ENCODE results near the gene TP73.

TP73 gene

DNA sequence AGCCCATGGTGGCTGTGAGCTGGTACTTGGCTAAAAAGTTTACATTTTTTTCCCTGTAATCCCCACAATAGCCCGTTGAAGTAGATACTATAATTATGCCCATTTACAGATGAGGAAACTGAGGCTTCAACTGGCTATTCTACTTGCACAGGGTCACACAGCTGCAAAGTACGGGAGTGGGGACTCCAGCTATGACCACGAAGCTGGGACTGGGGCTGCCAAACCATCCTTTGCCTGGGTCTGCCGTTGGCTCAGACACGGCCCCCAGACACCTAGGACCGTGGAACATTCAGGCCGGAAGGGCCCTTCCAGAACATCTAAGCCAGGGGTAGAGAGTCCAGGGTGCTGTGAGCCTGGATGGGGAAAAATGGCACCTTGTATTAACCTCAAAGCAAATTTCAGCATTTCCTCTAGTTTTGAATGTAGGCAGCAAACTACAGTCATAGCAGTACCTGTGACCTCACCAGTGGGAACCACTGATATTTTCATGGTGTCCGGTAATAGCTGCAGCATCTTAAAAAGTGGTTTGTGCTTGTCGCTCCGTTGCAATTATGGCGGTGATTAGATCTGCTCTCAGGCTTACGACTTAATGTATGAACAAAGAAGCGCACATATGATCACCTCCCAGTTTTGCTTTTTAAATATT, 4.3 kb downstream of the TP73 start:
- DNase-seq, result no peak

DNA sequence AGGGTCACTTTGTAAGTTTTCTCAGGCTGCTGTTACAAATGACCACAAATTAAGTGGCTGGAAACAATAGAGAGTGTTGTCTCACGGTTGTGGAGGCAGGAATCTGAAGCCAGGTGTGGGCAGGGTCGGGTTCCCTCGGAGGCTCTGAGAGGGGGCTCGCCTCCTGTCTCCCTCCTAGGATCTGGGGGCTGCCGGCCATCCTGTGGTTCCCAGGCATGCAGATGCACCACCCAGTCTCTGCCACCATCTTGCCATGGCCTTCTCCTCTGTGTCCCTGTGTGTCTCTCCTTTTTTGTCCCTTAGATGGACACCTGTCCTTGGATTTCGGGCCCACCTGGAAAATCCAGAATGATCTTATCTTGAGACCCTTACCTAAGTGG, 4.8 kb downstream of the TP73 start:
- no peak for DNase-seq

GRCh38 chr1:3657578-3658230, 5.4 kb downstream of the TP73 start:
- no peak for DNase-seq

GRCh38 chr1:3658231-3658615, 5.9 kb downstream of the TP73 start:
- no peak for DNase-seq

DNA sequence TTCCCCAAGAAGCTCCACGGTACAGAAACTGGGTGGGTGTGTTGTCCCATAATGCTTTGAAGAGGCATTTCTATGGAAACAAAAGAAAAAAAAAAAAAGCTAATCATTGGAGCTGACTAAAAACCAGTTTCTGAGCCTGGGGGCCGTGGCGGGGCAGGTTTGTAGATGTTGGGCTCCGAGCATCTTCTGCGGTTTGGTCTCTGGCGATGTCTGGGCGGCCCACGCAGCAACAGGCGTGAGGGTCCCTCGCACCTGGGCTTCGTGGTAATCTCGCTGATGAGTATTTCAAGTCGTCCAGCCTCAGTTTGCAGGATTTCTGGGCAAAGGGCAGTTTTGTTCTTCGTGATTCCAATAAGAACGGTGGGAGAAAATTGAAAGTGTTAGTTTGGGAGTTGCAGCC, 6.8 kb downstream of the TP73 start:
- no peak for DNase-seq

- no peak for DNase-seq
Measured at GRCh38 chr1:3660704-3661103, 8.4 kb downstream of the TP73 start.

- no peak for DNase-seq
Measured at GRCh38 chr1:3661631-3662030, 9.3 kb downstream of the TP73 start.

- DNase-seq, result no peak
Measured at GRCh38 chr1:3662080-3662671, 9.9 kb downstream of the TP73 start.

DNA sequence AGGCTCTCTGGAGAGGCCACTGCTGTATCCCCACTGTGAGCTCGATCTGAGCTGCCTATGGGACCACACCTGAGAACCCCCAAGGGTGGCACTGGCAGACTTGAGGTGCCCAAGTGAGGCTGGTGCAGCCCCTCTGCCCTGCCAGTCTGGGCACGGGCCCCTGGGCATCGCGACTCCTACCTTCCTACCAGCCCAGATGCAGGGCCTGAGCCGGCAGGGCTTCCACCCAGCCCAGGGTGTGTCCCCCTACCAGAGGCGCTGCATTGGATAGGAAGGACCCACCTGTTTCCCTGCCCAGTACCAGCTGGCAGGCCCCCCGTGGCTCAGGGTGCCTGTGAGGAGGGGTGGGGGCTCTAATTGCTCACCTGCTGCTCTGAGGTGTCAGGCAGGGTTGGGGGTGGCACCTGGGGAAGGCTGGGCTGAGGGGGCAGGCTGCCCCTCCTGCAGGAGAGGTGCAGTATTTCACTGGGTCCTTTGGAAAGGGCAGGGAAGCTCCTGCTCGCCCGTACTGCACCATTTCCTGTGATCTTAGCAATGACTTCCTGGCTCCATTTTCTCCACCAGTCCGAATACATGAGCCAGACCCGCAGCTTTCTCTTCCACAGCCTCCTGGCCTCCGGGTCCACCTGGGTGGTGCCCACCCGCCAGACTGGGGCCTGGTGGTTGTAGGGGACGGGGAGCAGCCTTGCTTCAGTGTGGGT, 11.8 kb downstream of the TP73 start:
- DNase-seq, result no peak

DNA sequence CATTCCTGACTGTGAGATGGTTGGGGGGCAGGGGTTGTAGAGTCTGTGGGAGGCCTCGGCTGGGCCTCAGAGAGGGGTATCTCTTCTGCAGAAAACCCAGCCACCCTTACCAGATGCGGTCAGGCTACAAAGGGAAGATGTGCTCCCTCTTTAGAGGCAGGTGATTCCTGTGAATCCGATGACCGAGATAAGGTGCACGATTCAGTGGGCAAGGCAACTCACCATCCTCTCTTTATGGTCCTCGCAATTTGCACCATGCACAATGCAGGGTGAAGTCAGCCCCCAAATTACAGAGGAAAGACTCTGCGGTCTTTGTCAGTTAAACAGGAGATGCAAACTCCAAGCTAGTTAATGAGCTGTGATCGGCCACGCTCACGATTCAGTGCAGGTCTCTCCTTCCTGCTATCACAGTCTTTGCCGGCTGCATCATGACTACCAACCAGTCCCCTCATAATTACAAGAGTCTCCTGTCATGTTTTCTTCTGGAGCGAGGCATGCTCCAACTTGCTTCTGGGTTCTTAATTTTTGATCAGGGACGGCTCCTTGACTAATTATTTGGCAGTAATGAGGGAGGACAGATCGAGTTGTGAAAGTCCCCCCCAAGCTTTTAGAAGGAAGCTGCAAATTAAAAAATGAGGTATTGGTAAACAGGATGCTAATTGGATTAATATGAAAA, 12.5 kb downstream of the TP73 start:
- DNase-seq, result no peak

DNA sequence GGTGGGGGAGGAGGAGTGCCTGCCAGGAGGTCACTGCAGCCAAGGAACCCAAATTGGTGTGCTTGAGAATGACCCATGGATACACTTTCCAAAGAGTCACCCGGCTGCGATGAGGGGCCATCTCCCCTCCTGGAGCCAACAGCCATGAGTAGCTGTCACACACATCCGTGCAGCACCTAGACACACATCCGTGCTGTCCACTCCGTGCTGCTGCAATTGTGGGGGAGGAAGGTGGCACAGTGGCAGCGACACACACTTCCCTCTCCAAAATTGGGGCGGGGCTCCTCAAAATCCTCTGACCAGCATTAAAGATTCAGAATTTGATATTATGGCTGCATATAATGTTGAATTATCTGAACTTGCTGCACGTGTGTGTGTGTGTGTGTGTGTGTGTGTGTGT, 15.8 kb downstream of the TP73 start:
- no peak for DNase-seq

DNA sequence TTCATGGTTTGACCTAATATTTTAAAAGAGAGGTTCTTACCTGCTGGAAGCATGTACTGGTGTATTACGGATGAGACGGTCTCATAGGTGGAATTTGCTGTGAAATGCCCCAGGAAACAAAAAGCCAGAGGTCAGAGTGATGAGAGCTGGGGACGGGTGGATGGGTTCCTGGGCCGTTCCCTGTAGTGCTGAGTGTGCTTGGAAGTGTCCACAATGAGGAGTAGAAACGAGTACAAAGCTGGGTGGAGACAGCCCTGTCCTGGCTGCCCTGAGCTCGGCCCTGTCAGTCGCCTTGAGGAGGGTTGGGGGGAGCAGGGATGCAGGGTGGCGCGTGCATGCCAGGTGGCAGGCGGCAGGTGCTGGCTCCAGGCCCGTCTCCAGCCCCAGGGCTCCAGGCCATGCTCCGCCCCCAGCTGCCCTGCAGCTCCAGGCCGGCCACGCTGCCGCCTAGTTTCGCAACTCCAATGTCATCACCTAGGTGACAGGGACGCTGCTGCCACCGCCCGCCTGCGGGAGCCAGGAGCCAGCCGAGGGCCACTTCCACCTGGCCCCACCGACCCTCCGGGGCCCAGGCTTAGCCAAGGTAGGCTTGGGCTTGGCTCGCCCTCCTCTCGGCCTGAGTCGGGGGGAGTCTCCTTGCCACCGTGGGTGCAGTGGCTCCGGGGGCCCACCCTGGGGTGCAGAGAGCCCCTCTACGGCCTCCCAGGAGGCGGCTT, 16.4 kb downstream of the TP73 start:
- DNase-seq, result no peak

DNA sequence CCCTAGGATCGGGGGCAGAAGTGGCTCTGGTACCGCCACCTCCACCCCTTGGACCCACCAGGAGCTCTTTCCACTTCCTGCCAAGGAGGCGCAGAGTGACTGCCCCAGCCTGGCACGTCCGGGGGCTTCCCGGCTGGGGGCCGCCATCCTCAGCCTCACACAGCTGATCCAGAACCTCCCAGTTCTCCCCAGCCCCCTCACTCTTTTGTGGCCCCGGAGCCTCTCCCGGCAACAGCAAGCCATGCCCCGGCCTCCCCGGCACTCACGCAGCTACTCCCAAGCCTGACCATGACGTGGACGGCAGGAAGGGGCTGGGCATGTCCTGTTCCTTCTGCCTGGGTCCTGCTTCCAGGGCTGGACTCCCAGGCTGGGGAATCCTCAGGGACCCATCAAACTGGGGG, 17.1 kb downstream of the TP73 start:
- no peak for DNase-seq

GRCh38 chr1:3669971-3670431, 17.7 kb downstream of the TP73 start:
- no peak for DNase-seq

- DNase-seq, result no peak
Measured at GRCh38 chr1:3670823-3671265, 18.5 kb downstream of the TP73 start.

DNA sequence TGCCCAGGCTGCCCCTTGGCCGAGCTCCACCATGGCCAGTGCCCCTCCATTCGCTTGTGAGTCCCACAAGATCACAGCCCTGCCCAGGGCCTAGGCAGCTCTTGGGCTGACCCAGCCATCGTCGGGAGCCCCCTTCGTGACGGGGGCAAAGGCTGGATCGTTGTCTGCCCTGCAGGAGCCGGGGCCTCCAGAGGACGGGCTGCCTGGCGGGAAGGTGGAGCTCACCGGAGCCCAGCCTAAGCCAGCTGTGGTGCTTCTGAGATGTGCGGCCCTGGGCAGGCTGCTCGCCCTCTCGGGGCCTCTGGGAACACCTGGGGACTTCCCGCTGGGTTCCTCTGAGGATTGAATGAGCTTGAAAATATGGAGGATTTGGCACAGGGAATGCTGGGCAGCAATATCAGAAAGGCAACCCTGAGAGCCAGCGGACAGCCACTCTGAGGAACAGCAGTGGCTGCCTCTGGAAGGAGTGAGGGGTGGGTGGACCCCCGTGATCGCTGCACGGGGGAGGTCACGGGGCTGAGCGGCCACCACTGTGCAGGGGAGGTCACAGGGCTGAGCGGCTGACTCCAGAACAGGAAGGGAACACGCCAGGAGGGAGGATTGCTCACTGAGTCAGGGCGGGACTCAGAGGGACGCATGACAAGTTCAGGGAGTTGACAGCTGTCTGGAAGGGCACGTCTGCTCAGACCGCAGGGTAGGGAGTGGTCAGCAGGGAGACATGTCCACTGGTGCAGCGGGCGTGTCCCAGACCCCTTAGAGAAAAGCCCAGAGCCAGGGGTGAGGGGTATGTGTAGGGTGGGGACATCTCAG, 19.3 kb downstream of the TP73 start:
- DNase-seq, result no peak

DNA sequence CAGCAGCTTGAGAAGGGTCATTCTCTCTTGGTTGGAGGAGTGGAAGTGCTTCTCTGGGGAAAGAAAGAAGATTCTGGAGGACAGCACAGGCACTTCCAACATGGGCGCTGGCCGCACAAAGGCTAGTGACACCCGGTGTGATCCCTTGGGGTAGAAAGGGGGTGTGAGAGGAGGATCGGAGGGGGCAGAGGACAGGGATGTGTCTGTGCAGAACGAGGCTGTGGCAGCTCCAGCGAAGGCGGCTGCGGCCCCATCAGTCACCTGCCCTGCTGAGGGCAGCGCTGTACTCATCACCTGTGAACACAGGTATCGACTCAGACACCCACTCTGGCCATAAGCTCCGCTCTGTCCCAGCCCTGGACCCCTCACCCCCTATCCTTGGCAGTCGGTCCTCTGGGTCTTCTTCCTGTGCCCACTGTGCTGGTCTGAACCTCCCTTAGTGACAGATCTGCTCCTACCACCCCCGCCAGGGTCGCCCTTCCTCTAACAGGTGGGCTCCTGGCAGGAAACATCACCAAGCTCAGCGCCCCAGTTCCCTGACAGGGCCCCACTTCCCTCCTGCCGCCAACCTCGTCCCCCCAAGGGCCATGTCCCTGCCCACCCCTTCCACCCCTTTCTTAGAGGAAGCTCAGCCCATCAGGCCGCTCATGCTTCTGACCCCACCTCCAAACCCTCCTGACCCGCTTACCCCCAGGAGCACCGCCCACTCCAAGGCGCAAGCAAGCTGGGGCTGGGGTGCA, 20.1 kb downstream of the TP73 start:
- DNase-seq, result no peak

DNA sequence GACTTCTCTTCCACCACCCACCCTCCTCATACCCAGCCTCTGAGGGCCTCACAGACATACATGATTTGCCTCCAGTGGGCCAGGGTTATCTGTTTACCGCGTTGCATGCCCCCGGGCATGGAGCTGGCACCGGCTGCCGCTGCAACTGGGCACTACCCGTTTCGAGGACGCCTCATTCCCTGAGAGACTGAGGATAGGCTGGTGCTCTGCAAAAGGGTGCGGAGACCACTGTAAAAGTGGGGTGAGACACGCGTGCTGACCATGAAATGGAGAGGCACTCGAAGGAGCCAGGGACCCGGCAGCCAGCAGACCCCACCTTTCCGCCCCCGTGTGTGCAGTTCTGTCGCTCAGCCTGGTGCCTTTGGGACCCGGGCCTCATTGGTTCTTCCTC, 20.6 kb downstream of the TP73 start:
- no peak for DNase-seq

- DNase-seq, result no peak
Measured at GRCh38 chr1:3673381-3674099, 21.2 kb downstream of the TP73 start.

Data from NCI-H2107 (cell line).